GM06990 (cell line): Measurements from ENCODE around the gene EIF1.
"Not testable (repeated sequence)": the region's sequence is repeated elsewhere in the genome, so short reads cannot be mapped to it uniquely, and the experiment has no call there.

ENCODE experiments used
- DNase-seq: peaks from one replicate; pipeline ENCODE4 v3.0.0-alpha.2; 2011; ENCODE audit not compliant: insufficient read length; ENCODE audit errors: extremely low read depth
- H3K27me3 ChIP-seq: replicated peaks from 2 replicates; pipeline ENCODE4 v1.6.0; 2011; ENCODE audit warnings: low read length; ENCODE audit not compliant: control insufficient read depth, insufficient read depth
- H3K36me3 ChIP-seq: 2 replicates; pipeline ENCODE4 v1.5.1; 2011; ENCODE audit warnings: low read length; ENCODE audit not compliant: control insufficient read depth, insufficient read depth
- H3K4me3 ChIP-seq: replicated peaks from 2 replicates; pipeline ENCODE4 v1.5.1; 2011; ENCODE audit warnings: low read depth, mild to moderate bottlenecking, control low read depth, low read length
- TF ChIP-seq, protein P1 (sequence below): IDR thresholded peaks from 2 replicates; pipeline ENCODE4 v1.5.1; 2011; ENCODE audit warnings: low read length, control low read depth, mild to moderate bottlenecking, inconsistent platforms; ENCODE audit not compliant: insufficient read depth, poor library complexity, severe bottlenecking

Gene EIF1

DNA sequence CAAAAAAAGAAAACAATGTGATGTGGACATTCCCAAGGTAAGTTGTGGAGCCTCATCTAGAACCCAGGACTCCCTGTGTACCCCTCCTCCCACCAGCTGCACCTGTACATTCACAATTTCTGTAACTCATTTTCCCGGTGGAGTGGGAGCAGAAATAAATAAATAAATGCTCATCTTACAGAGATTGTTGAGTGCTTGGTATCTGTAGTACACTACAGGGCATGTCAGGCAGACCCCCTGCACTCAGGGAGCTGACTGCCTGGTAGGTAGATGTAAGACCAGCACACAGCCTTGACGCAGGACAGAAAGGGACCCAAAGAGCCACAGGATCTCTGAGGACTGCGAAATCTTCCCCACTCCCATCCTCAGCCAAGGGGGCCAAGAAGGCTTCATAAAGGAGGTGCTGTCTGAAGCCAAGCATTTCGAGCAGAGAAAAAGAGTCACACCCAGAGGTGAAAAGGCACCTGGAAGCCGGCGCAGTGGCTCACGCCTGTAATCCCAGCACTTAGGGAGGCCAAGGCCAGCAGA lies 6.5 kb downstream of the EIF1 start:
- H3K27me3 ChIP-seq, result no peaks in the 10 kb centered on the region
- peaks cover 28% of the 10 kb centered on the region for H3K36me3 ChIP-seq
- H3K4me3 ChIP-seq, result no peak overlapping the region
- no peak for DNase-seq
- TF ChIP-seq, protein P1, sequence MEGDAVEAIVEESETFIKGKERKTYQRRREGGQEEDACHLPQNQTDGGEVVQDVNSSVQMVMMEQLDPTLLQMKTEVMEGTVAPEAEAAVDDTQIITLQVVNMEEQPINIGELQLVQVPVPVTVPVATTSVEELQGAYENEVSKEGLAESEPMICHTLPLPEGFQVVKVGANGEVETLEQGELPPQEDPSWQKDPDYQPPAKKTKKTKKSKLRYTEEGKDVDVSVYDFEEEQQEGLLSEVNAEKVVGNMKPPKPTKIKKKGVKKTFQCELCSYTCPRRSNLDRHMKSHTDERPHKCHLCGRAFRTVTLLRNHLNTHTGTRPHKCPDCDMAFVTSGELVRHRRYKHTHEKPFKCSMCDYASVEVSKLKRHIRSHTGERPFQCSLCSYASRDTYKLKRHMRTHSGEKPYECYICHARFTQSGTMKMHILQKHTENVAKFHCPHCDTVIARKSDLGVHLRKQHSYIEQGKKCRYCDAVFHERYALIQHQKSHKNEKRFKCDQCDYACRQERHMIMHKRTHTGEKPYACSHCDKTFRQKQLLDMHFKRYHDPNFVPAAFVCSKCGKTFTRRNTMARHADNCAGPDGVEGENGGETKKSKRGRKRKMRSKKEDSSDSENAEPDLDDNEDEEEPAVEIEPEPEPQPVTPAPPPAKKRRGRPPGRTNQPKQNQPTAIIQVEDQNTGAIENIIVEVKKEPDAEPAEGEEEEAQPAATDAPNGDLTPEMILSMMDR, result no peak

DNA sequence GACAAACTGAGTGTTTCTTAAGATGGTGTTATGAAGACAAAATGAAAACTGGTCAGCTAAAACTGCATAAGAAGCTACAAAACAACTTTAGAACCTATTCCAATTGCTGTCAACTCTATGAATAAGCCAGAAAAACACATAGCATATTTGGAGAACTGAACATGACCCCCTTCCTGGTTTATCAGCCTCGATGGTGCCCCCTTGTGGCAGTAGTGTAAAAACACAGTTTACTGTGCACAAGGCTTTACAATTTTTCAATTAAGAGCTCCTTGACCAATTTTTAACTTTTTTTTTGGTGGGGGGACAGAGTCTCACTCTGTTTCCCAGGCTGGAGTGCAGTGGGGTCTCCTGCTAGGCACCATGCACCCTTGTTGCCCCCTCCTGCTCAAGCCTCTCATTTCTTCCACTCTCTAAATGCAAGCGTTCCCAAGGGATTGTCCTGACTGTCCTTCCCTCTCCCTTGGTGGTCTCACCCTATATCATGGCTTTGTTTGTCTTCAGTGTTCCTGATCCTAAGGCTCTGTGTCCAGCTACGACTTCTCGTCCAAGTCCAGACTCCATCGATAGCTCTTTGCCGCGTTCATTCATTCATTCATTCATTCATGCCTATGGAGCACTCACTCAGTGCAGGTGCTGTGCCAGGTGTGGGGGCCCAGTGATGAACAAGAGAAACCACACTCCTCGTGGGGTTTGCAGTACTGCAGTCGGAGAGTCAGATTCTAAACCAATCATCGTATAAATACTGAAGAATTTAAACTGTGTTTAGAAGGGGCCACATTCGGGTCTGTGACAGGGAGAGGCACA lies 7.5 kb downstream of the EIF1 start:
- peaks cover 20% of the 10 kb centered on the region for H3K36me3 ChIP-seq
- DNase-seq, result no peak
- no peak overlapping the region for H3K4me3 ChIP-seq
- no peaks in the 10 kb centered on the region for H3K27me3 ChIP-seq
- TF ChIP-seq, protein P1, result peak; percentile 79

DNA sequence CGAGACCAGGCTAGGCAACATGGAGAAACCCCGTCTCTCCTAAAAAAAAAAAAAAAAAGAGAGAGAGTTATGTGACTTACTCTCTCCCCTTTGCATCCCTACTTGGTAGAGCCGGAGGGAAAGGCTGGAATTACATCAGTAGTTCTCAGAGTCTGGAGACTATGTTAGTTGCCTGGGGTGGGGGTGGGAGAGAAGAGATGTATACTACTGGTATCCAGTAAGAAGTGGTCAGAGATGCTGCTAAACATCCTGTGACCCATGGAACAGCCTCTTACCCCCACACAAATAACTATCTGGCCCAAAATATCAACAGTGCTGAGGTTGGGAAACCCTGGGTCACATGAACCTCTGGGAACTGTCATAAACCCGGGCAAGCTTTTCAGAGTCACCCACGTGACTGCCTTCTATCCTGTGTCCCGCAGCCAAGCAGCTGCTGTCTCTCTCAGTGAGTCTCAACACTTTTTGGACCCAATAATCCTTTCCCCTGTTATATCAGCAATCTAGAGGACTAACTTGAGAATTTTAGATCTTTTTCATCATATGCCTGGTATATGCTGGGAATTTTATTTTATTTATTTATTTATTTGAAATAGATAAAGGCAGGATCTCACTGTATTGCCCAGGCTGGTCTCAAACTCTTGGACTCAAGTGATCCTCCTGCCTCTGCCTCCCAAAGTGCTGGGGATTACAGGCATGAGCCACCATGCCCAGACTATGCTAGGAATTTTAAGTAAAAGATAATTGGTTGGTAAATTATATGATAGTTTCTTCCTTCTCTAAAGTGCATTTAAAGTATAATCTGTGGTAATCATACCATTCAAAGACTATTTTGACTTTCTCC lies 8.7 kb downstream of the EIF1 start:
- H3K27me3 ChIP-seq, result no peaks in the 10 kb centered on the region
- TF ChIP-seq, protein P1, result no peak
- DNase-seq, result no peak
- peaks cover 10% of the 10 kb centered on the region for H3K36me3 ChIP-seq
- H3K4me3 ChIP-seq, result no peak overlapping the region

DNA sequence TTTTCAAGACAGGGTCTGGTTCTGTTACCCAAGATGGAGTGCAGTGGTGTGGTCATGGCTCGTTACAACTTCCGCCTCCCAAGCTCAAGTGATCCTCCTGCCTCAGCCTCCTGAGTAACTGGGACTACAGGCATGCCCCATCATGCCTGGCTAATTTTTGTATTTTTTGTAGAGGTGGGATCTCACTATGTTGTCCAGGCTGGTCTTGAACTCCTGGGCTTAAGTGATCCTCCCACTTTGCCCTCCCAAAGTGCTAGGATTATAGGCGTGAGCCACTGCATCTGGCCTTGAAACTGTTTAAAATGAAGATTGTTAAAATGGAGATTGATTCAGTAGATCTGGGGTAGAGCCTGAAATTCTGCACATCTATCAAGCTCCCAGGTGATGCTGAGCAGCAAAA lies 12.2 kb downstream of the EIF1 start:
- not testable (repeated sequence) for H3K27me3 ChIP-seq, H3K36me3 ChIP-seq, DNase-seq, H3K4me3 ChIP-seq

DNA sequence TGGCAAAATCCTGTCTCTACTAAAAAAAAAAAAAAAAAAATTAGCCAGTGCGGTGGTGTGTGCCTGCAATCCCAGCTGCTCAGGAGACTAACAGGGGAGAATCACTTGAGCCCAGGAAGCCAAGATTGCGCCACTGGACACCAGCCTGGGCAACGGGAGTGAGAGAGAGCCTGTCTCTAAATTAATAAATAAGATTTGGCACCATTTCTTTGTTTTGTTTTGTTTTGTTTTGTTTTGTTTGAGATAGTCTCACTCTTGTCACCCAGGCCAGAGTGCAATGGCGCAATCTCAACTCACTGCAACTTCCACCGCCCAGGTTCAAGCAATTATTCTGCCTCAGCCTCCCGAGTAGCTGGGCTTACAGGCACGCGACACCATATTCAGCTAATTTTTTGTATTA lies 14.0 kb downstream of the EIF1 start:
- no peak overlapping the region for H3K4me3 ChIP-seq
- DNase-seq, result no peak
- no peaks in the 10 kb centered on the region for H3K36me3 ChIP-seq
- no peaks in the 10 kb centered on the region for H3K27me3 ChIP-seq
- TF ChIP-seq, protein P1, result no peak
